Panc1 (cell line): Measurements from ENCODE around the gene DDX10.

ENCODE experiments used
- SIN3A ChIP-seq: IDR thresholded peaks from 2 replicates; pipeline ENCODE4 v1.6.1; 2012; ENCODE audit warnings: low read depth, mild to moderate bottlenecking, low read length, moderate library complexity, borderline replicate concordance; ENCODE audit not compliant: insufficient read depth
- TF ChIP-seq, protein P1 (sequence below): fragments of 450-650 bp; IDR thresholded peaks from 2 replicates; pipeline ENCODE4 v1.5.1; 2017; ENCODE audit warnings: mild to moderate bottlenecking

GRCh38 chr11:108926171-108926840 is 261.4 kb downstream of the DDX10 start:
- TF ChIP-seq, protein P1, sequence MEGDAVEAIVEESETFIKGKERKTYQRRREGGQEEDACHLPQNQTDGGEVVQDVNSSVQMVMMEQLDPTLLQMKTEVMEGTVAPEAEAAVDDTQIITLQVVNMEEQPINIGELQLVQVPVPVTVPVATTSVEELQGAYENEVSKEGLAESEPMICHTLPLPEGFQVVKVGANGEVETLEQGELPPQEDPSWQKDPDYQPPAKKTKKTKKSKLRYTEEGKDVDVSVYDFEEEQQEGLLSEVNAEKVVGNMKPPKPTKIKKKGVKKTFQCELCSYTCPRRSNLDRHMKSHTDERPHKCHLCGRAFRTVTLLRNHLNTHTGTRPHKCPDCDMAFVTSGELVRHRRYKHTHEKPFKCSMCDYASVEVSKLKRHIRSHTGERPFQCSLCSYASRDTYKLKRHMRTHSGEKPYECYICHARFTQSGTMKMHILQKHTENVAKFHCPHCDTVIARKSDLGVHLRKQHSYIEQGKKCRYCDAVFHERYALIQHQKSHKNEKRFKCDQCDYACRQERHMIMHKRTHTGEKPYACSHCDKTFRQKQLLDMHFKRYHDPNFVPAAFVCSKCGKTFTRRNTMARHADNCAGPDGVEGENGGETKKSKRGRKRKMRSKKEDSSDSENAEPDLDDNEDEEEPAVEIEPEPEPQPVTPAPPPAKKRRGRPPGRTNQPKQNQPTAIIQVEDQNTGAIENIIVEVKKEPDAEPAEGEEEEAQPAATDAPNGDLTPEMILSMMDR = no peak
- TF ChIP-seq SIN3A = no peak
